Measurements from ENCODE around the gene CYBB.

The CYBB gene

DNA sequence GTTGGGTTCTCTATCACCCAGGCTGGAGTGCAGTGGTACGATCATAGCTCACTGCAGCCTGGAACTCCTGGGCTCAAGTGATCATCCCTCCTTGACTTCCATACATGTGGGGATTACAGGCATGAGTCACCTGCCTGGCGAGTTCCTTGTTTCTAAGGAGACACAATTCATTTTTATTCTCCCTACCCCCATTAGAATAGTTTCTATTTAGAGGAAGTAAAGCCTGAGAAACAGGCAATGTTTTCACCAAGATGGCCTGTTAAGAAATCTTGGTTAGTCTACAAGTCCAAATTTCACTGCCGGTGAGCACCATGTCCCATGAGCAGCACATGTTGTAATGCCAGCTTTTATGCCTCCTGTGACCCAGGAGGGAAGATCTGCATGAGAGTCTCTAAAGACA, 5.7 kb downstream of the CYBB start:
- DNase-seq (ENCODE audit: low read depth in 2 of 2) = no peak

DNA sequence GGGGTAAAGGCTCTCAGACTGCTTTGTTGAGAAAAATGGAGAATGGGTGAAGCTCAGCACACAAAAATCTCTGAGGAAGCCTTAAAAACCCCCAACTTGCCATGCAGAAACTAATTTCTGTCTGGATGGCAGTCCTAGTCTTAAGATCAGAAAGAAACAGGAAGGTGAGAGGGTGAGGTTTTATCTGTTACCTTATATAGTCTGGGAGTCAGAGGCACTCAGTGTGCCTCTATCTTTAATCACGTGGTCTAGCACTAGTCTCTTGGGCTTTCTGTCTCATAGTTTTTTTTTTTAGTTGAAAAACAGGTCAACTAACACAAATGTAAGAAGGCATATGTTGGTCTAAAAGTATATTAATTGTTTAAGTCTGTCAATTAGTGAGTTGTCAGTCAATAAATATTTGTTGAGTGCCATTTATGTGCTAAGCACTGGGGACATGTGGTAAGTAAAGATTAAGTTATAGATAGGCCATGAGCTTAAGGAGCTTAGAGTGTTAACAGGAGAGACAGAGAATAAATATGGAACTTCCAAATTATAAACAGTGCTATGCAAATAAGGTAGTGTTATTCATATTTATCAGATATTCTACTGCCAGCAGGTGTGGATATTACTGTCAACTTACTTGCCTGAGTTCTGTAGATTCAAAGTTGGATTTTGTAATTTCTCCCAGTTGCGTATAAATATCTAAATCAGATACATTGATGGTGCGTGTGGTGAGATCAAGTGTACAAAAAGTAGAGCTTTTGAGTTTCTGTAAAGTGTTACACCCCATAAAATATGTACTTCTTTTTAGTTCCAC, 7.0 kb downstream of the CYBB start:
- no peak for DNase-seq (ENCODE audit: low read depth in 2 of 2)

DNA sequence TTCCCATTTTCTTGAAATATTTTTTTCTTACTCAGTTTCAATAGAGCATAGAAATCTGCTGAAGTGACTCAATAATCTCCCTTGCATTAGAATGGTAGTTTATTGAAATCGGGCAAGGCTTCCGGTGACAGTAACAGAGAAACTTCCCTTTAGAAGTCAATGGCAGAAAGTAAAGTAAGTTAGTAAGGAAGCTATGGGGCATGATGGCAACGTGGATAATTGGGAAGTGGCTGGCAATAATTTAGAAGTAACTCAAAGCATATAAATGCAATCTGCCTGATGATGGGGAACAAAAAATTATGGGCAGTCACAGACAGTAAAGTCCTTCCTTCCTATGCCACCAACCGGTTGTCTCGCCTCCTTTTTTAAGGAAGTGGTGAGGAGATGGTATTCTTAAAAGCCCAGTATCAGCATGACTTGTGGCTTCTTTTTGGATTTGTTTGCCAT, 7.6 kb downstream of the CYBB start:
- DNase-seq (ENCODE audit: low read depth in 2 of 2) = no peak

DNA sequence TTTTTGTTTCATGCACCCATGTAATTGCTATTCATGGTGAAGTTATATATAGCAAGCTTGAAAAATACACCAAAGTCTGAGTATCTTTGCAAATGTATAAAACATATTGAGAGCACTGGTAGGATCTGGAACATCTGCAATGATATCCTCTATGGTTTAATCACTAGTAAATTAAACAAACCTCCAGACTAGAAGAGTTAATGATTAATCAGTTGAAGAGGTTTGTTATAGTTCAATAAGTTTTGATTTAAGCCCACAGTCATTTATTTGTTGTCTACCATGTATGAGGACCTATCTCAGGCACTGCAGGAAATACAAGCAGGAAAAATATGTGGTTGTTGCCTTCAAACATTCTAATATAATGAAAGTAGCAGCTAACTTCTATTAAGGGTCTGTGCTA, 16.5 kb downstream of the CYBB start:
- DNase-seq (ENCODE audit: low read depth in 2 of 2) = no peak

DNA sequence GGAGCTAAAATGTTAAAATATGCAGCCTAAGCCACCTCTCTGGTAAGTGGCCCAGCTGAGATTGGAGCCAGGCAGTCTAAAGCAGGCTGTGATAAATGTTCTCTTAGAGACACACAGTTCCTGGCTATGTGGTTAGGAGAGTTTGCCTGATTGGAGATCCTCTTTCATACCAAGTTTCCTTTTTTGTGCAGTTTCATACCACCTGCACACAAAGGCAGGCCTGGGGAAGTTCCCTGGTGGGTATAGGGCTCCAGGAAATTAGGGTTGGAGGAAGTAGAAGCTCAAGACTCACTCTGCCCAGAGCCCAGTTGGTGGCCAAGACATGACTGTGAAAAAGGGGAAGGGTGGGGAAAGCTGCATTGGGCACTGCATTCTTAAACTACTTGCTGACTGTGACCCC, 16.9 kb downstream of the CYBB start:
- no peak for DNase-seq (ENCODE audit: low read depth in 2 of 2)

DNA sequence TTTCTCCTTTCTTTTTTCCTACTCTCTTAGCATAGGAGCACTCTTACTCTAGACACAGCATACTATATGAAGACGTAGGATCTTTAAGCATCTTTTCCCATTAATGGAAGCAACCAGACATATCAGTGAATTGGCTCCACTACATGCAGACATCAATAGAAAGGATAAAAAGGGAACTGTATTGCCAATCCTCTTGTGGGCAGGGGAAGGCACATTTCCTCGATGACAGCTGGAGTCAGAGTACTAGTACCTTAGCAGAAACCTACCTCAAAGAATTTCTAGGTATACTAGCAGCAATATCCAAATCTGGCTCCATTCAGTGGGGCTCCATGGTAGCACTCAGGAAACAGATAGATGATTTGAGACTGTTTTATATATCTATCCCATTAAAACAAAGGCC, 20.1 kb downstream of the CYBB start:
- no peak for DNase-seq (ENCODE audit: low read depth in 2 of 2)

DNA sequence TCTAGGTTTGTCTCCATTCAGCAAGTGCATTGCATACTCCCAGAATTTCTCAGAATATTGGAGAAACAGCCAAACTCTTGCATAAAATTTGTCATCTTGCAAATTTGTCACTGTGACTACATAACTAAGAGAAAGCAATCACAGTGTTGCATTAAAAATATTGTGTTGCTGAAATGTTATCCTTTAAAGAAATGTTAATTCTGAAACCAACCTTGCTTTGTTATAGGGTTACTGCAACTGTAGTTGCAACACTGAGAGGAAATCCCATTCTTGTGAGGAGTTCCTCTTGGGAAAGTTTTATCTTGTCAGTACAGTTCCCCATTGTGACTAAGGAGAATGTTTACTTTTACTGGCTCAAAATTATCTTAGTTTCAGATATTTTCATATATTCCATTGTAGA, 20.9 kb downstream of the CYBB start:
- no peak for DNase-seq (ENCODE audit: low read depth in 2 of 2)

DNA sequence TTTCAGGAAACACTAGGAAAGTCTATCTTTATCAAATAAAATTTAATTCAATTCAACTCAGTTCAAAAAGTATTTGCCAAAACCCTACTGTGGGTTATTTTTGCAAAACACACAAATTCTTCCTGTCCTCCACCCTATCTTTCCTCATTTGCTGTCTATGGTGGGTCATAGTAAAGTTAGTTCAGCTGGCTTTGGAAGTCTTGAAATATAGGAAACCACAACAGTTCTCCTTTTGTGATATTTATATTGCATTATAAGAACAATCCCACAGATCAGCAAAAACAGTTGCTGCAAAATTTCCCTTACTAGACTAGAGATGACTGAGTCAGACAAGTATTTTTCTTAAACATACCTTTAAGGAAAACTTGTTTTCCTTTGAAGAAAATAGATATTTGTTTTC, 22.2 kb downstream of the CYBB start:
- DNase-seq (ENCODE audit: low read depth in 2 of 2) = no peak

DNA sequence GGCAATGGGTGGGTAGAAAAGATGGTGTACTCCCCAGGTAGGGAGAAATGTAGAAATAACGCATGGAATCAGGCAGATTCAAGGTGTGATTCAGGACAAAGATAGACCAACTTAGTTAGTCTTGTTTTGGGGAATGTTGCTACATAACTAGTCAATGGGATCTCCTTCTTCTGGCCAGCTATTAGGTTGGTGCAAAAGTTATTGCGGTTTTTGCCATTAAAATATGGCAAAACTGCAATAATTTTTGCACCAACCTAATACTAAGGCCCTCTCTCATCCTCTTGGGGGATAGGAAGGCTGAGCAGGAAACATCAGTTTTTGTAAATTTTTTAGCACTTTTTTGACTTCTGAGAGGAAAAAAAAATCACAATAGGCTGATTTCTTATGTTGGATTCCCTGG, 23.2 kb downstream of the CYBB start:
- DNase-seq (ENCODE audit: low read depth in 2 of 2) = no peak

DNA sequence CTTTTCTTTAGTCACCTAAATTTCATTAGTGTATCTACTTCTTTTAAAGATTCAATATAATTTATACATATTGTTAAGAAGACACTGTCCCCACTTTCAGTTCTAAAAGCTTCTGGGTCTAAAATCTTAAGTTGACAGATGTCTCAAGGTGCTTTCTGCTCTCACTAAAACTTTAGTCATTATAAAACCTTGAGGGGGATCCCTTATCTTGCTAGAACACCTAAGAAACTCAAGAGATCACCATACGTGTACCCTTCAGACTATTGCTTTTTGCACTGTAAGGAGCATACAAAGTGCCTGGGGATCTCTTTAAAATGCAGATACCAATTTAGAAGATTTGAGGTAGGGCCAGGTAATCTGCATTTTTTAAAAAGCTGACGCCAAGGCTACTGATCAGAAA, 30.1 kb downstream of the CYBB start:
- no peak for DNase-seq (ENCODE audit: low read depth in 2 of 2)

DNA sequence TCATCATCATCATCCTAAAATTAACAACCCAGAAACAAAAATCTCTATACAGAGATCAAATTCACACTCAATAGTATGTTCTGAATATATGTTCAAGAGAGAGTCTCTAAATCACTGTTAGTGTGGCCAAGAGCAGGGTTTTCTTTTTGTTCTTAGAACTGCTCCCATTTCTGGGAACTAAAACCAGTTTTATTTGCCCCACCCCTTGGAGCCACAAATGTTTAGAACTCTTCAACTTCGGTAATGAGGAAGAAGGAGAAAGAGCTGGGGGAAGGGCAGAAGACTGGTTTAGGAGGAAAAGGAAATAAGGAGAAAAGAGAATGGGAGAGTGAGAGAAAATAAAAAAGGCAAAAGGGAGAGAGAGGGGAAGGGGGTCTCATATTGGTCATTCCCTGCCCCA, 32.3 kb downstream of the CYBB start:
- DNase-seq (ENCODE audit: low read depth in 2 of 2) = no peak

DNA sequence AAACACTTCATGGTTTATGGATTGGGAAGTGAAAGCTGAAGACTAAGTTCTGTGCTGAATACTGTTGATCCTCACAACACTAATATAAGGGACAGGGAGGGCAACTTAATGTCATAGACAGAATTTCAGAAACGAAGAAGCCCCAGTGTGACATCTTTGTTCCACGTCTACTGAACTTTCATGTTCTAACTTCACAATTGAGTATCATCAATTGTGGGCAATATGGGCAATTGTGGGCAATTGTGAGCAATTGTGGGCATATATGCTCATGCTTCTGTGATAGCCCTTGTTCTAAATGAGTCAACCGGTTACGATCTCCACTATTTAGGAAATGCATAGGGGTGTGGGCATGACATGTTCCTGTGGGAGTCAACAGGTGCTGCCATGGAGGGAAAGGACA, 33.7 kb downstream of the CYBB start:
- DNase-seq (ENCODE audit: low read depth in 2 of 2) = no peak

DNA sequence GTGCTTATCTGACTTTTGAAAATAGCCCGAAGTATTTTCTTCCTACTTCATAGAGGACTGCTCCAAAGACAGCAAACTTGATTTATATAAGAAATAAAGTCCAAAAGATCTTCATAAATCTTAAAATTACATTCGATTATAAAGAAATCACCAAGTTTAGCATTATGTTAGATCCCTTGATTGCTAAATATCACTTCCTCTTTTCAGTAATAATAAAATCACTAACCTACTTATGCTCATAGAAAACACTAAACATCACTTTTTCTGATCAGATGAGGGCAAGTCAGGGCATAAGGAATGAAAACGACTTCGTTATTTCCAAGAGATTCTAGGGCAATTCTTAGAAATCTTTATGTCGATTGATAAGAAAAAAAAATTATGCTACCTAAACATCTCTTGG, 35.5 kb downstream of the CYBB start:
- DNase-seq (ENCODE audit: low read depth in 2 of 2) = no peak

DNA sequence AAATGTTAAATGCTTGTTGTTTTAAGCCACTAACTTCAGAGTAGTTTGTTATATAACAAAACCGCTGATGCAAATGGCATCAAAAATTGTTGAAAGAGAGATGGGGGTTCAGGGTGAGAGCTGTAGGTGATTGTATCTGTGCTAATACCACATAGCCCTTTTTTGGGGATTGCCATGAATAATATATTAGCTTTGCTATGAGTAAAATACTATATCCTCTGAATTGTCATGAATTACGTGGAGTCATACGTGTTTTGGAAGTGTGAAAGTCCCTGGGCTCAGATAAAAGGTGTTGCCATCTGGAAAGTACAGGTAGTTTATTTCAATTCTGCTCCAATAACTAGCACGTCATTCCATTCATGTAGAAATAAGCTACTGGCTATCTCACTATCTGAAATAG, 36.9 kb downstream of the CYBB start:
- DNase-seq (ENCODE audit: low read depth in 2 of 2) = no peak

DNA sequence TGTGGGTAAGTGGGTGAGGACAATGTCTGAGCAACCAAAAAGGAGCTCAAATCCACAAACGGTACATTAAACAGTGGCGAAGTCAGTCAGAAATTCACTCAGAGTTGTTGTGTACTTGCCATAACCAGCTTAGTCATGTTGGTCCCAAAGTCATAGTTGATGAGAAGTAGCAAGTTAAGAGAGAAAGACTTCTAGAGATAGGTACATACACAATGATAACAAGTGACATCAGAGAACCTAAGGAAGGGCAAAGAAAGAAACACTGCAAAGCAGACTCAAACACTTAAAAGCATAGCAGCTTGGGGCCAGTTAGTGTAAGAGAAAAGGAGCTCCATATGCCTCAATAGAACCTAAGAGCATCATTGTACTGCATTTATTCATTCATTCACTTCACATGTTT, 37.3 kb downstream of the CYBB start:
- DNase-seq (ENCODE audit: low read depth in 2 of 2) = no peak

DNA sequence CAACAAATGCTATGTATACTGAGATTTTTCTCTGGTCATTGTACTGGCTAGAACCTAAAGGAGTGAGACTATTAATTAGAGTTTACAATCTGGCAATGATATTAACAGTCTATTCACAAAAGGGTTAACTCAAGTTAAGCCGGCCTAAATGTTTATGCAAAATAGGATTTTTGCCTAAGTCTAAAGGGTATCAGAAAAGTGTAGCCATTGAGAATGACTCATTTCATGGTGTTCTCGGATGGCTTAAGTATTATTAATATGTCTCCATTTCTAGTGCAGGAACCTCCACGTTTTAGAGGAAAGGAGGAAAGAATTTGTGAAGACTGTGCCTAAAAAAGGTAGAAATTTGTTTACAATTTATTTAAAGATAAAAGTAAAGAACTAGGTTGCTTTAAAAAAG, 37.7 kb downstream of the CYBB start:
- DNase-seq (ENCODE audit: low read depth in 2 of 2) = no peak

DNA sequence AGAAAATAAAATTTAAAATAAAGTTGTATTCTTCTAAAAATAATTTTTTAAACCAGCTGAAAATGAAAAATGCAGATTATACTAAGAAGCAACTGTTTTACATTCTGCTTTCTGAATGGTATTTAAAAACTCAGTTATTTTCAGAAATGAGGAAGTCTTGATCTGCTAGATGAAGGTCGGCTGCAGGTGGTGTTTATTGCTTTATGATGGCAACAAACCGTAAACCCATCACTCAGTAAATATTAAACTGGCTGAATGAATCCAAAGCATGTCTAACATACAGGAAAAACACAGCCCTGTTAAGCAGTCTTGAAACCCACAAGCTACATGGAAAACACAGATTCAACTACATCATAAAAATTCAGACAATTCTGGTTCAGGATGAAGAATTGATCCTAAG, 38.2 kb downstream of the CYBB start:
- no peak for DNase-seq (ENCODE audit: low read depth in 2 of 2)

DNA sequence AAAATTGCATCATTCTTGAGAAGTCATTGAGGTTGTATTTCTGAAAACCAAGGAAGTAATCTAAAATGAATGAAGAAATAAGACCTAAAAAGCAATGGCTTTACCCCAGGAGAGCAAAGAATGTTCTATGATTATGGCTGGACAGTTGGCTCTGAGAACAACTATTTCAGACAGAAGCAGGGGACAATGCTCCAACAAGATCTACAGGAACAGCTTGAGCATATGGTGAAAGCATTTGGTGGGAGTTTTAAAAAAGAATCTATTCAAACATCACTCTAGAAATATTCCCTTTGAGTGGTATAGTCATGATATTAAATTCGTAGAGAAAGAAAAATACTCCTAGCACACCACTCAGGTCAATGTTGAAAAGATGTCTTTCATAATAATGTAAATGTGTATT, 40.8 kb downstream of the CYBB start:
- no peak for DNase-seq (ENCODE audit: low read depth in 2 of 2)

DNA sequence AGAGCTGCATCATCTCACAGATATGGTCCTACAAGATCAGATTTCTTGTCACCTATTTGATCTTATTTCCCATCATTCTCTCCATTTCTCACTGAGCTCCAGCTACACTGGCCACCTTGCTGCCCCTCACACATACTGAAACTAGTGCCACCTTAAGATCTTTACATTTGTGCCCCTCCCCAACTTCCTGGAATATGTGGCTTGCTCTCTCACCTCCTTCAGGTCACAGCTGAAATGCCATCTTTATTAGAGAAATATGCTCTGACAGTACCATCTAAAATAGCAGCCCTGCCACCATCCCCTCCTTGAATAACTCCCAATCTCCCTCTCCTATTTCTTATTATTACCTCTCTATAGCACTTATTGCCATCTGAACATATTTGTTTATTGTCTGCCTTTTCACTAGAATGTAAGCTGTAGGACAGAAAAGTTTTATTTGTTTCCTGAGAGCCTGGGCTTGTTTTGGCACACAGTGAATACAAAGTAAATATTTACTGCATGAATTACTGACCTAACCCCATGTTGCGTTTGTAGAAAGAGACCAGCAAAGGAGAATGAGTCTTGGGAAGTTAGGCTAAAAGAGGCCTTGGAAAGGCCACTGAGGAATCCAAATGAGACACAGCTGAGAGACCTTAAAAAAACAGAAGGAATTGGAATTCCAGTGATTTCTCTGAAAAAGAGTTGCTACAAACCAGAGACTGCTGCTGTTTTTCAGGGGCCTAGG, 44.8 kb downstream of the CYBB start:
- DNase-seq (ENCODE audit: low read depth in 2 of 2) = no peak

DNA sequence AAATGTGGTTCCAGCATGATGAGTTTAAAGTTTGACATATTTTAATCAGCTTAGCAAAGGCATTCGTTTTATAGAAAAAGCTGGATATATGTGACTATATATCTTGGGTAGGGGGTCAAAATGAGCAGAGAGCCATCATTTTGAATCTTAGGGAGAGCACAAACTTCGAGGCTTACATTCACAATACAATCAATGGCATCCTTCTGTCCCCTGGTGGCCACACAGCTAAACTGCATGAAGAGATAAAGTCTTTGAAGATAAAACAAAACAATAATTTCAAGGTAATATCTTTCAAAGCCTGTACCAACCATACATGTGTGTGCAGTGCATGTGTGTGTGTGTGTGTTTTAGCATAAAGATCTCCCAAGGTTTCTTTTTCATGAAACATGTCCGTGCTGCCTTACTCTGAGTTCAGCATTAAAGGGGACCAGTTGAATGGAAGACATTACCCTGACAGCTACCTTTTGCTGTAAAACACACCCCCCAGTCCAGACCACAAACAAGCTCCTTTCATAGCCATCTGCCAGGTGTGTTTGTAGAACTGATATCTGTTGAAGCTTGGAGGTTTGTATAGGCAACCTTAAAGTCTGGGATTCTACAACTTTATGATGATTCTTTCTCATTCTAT, 45.5 kb downstream of the CYBB start:
- no peak for DNase-seq (ENCODE audit: low read depth in 2 of 2)

DNA sequence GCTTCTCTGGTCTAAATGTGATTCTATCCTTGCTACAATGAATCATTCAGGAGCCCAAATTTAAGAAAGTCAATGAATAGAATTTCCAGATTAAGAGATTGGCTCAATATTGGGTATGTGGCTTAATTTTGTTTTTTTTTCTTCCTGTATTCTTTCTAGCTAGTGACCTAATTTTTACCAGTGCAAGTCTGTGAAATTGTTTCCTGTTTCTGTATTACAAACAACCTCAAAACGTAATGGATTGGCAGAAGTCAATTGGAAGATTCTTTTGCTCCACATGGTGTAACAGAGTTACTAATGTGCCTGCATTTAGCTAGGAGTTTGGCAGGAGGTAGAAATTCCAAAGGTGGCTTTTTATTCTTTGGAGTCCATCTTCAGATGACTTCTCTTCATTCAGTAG, 49.9 kb downstream of the CYBB start:
- no peak for DNase-seq (ENCODE audit: low read depth in 2 of 2)

DNA sequence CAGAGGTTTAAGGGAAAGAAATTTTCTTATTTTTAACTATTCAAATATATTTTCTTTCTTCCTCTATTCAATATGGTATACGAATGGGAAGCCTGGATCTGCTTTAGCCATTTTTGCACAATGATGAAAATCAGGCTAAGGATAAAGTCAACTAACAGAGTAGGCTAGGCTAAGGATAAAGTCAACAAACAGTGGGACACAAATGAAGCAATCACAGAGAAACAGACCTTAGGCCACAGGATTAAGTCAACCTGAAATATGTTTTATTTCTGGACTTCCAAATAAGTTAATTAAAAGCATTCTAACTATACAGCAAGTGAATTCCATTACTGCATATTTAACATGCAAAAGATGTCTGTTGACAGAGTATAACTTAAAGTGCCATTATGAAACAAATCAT, 50.5 kb downstream of the CYBB start:
- no peak for DNase-seq (ENCODE audit: low read depth in 2 of 2)

DNA sequence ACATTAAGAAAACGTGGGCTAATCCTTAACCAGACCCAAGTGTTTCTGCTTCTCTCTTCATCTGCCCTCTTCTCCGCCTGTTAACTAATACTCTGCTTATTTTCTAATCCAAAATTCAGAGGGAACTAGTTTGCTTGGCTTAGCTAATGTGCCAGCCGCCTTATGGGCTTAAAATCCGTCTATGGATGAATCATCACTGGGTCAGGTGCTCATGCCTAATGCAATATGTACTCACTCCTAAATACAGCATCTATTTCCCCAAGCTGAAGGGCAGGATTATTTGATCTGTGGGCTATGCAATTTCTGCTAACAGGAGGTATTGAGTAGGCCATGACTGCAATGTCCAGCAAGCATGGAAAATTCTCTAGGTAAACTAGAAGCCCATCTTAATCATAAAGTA, 55.1 kb downstream of the CYBB start:
- no peak for DNase-seq (ENCODE audit: low read depth in 2 of 2)
